Epithelial cell of proximal tubule (primary cell): Measurements from ENCODE around the gene SIM1. TPM values are rescaled to one million over a fixed set of nuclear protein-coding genes. Genes with fewer than 3 reads are reported as not detected.
"Not testable (repeated sequence)": the region's sequence is repeated elsewhere in the genome, so short reads cannot be mapped to it uniquely, and the experiment has no call there.

Experiments
- DNase-seq: peaks from one replicate; pipeline ENCODE4 v3.0.0-alpha.2; 2011; ENCODE audit warnings: low read depth
- H3K4me3 ChIP-seq: 2 replicates; pipeline ENCODE4 v1.5.1; 2011; ENCODE audit warnings: low read depth, mild to moderate bottlenecking, low read length
- total RNA-seq: library from RNA; depleted of rRNA; stranded (reverse); fragments of >200 nt; gene quantifications from 2 replicates; pipeline ENCODE4 v1.2.3, GENCODE V29; 2015
- TF ChIP-seq, protein P1 (sequence below): conservative IDR thresholded peaks from 2 replicates; pipeline ENCODE4 v1.5.1; 2012; ENCODE audit warnings: low read depth, mild to moderate bottlenecking, low read length

The SIM1 gene
- total RNA-seq, 1 donor from 2014 or later = 9.5 TPM

DNA sequence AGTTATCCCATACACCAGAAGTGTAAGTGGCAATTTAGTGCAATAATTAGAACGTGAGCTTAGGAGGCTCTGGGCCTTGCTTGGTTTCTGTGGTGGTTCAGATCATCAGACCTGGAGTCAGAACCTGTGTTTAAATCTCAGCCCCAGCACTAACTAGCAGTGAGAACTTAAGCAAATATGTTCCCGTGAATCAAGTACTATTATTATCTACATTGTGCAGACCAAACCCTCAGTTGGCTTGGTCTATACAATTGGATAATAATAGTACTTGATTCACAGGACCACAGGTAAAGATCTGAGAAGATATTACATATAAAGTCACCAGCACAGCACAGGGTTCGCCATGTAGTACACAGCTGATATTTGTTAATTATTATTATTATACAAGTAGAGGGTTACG is 93.1 kb downstream of the SIM1 start:
- no peak for DNase-seq
- H3K4me3 ChIP-seq = no peak overlapping the region
- TF ChIP-seq, protein P1, sequence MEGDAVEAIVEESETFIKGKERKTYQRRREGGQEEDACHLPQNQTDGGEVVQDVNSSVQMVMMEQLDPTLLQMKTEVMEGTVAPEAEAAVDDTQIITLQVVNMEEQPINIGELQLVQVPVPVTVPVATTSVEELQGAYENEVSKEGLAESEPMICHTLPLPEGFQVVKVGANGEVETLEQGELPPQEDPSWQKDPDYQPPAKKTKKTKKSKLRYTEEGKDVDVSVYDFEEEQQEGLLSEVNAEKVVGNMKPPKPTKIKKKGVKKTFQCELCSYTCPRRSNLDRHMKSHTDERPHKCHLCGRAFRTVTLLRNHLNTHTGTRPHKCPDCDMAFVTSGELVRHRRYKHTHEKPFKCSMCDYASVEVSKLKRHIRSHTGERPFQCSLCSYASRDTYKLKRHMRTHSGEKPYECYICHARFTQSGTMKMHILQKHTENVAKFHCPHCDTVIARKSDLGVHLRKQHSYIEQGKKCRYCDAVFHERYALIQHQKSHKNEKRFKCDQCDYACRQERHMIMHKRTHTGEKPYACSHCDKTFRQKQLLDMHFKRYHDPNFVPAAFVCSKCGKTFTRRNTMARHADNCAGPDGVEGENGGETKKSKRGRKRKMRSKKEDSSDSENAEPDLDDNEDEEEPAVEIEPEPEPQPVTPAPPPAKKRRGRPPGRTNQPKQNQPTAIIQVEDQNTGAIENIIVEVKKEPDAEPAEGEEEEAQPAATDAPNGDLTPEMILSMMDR = no peak

DNA sequence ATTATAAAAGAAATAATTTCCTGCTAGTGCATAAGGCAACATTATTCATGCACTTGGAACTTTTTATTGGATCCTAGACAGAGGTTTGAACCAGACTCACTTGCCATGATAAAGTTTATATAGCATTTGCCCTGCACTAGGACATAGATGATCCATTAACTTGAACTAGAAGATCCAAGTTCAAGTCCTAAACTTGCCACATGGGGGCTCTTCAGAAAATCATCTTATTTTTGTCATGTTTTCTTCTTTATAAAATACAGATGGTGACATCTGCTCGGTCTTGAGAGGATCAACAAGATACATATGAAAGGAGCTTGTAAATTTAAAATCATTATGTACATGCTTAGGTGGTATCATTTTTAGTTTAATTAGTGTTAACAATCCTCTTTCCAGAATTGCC is 94.5 kb downstream of the SIM1 start:
- TF ChIP-seq, protein P1 = peak; percentile 43
- H3K4me3 ChIP-seq = no peak overlapping the region
- no peak for DNase-seq

DNA sequence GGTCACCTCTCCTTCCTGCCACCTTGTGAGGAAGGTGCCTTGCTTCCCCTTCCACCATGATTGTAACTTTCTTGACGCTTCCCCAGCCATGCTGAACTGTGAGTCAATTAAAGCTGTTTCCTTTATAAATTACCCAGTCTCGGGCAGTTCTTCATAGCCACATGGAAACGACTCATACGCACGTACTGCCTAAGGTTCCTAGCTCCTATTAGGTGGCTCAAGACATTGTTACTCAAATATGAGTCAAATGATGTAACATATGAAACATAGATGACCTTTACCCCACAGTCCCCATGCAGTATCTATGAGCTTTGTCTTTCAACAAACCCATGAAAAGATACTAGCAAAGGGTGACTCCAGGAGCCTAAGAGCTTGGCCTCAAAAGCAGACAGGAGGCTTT is 98.3 kb downstream of the SIM1 start:
- H3K4me3 ChIP-seq = no peak overlapping the region
- DNase-seq = peak; percentile 58
- TF ChIP-seq, protein P1 = no peak

DNA sequence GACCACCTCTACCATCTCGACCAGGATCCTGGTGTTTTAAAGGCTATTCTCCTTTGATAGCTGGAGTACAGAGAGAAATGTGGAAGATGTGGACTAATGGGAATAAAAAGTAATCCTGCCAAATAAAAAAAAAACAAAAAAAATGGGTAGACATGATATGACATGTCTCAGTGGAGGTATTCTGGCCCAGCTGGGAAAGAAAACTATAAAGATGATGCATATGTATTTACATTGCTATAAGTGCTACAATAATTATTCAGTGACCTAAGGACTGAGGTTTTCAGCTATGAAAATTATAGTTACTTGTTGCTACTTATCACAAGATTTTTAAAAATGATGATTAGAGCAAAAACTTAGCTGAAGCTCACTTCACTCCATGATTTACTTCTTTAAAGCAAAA is 101.1 kb downstream of the SIM1 start:
- no peak for DNase-seq
- TF ChIP-seq, protein P1 = no peak
- H3K4me3 ChIP-seq = no peak overlapping the region

DNA sequence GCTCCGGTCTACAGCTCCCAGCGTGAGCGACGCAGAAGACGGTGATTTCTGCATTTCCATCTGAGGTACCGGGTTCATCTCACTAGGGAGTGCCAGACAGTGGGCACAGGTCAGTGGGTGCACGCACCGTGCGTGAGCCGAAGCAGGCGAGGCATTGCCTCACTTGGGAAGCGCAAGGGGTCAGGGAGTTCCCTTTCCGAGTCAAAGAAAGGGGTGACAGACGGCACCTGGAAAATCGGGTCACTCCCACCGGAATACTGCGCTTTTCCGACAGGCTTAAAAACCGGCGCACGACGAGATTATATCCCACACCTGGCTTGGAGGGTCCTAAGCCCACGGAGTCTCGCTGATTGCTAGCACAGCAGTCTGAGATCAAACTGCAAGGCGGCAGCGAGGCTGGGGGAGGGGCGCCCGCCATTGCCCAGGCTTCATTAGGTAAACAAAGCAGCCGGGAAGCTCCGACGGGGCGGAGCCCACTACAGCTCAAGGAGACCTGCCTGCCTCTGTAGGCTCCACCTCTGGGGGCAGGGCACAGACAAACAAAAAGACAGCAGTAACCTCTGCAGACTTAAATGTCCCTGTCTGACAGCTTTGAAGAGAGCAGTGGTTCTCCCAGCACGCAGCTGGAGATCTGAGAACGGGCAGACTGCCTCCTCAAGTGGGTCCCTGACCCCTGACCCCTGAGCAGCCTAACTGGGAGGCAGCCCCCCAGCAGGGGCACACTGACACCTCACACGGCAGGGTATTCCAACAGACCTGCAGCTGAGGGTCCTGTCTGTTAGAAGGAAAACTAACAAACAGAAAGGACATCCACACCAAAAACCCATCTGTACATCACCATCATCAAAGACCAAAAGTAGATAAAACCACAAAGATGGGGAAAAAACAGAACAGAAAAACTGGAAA is 109.7 kb downstream of the SIM1 start:
- DNase-seq, H3K4me3 ChIP-seq: not testable (repeated sequence)

DNA sequence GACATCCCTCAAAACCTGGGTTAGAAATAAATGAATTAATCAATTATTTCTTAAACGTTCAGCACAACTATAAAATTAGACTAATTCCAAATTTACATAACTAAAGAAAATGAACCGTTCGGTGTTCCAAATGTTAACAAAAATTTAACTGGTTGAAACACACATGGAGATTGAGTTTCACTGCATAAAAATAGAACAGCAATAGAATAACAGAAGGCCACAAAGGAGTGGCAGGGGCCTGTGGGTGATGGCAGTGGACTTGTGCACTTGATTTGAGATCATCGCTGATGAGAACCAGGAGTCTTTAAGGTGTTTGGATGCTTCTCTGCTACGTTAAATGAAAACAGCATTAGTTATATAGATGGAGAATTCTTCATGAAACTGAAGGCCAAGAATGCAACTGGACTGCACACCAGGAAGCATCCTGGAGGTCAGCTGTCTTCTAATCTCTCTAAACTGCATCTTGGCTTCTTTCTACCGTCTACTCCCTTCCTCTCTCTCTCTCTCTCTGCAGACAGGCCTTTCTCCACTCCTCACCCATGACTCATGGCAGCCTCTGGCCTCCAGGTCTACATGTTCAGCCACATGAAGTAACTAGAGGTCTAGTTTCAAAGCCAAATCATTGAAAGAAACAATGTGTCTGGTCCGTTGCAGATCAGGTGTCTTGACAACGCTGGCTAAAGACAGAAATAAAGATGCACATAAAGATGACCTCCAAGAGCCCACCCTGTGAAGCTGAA is 111.3 kb downstream of the SIM1 start:
- no peak overlapping the region for H3K4me3 ChIP-seq
- TF ChIP-seq, protein P1 = no peak
- no peak for DNase-seq

DNA sequence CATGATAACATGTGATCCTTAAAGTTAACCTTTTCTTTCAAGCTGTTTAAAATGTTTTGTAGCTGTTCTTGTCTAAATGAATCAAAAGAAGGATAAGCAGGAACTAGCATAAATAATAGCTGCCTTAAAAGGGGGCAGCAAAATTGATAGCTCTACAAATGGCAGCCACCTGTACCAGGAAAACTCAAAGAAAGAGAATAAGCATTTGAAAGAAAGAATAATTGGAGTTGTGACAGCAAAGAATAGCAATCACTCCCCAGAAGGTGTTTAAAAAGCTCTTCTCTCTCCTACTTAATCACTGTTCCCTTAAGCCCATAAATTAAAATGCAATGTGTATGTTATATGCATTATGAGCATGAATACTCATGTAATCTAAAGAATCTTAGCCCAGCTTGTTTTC is 114.6 kb downstream of the SIM1 start:
- DNase-seq = no peak
- no peak overlapping the region for H3K4me3 ChIP-seq
- TF ChIP-seq, protein P1 = no peak
